BJ (cell line): ENCODE data around the gene PRKCA. TPM values are rescaled to one million over a fixed set of nuclear protein-coding genes. Genes with fewer than 3 reads are reported as not detected.
A peak's percentile ranks its signal among the peaks of the same experiment; 100 is the strongest.
"Not testable (repeated sequence)": the region's sequence is repeated elsewhere in the genome, so short reads cannot be mapped to it uniquely, and the experiment has no call there.

ENCODE experiments used
- CTCF ChIA-PET: fragments of 350-600 bp; formaldehyde crosslinking; extraction: SDS; loops from one replicate; lab custom pipeline; 2021; ENCODE audit warnings: antibody characterized with exemption, inconsistent platforms; lab: Yijun Ruan, JAX
- POLR2A ChIA-PET: fragments of 300-600 bp; sonication (Branson Sonifier 250); formaldehyde crosslinking; extraction: SDS; loops from one replicate; lab custom pipeline; 2021; ENCODE audit warnings: antibody characterized with exemption; lab: Charles Lee
- DNase-seq: peaks from one replicate; pipeline ENCODE4 v3.0.0-alpha.2; 2011; ENCODE audit warnings: low read depth
- H3K27me3 ChIP-seq: 2 replicates; pipeline ENCODE4 v1.6.0; 2011; ENCODE audit warnings: low read length; ENCODE audit not compliant: control insufficient read depth, insufficient read depth
- H3K36me3 ChIP-seq: 2 replicates; pipeline ENCODE4 v1.5.1; 2011; ENCODE audit warnings: low read length; ENCODE audit not compliant: control insufficient read depth, insufficient read depth
- H3K4me3 ChIP-seq: 2 replicates; pipeline ENCODE4 v1.5.1; 2011; ENCODE audit warnings: low read depth, mild to moderate bottlenecking, control low read depth, low read length
- polyA plus RNA-seq: library from polyadenylated mRNA; depleted of rRNA; stranded (reverse); fragments of >200 nt; gene quantifications from 2 replicates; pipeline ENCODE4 v1.2.3, GENCODE V29; 2011
- TF ChIP-seq, protein P1 (sequence below): IDR thresholded peaks from 2 replicates; pipeline ENCODE4 v1.5.1; 2011; ENCODE audit warnings: low read depth, mild to moderate bottlenecking, control low read depth, inconsistent platforms, low read length, moderate library complexity; ENCODE audit not compliant: insufficient read depth

The PRKCA gene
- polyA plus RNA-seq, 1 experiment, result 38.7 TPM

DNA sequence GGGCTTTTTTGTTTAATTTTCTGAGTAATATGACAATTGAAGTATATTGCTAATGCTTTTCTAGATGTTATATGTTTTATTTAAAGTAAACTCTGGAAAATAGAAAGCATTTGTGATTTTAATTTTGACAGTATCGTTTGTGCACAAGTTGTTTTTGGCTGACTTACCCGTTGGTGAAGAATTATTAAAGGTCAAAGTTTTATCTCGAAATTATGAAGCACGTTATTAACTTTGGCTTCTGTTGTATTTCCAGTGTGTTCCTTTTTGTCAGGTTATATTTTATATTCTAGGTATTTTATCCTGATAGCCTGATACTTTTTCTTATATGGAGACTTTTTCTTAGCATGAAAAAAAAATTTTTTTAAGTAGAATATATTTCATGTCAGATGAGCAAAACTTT lies 16.8 kb downstream of the PRKCA start:
- Histone ChIP-seq H3K4me3 (no peak overlapping the region), H3K27me3 (no peaks in the 10 kb centered on the region), H3K36me3 (no peaks in the 10 kb centered on the region)
- POLR2A ChIA-PET, result no interaction called here
- CTCF ChIA-PET, result no interaction called here
- DNase-seq, result no peak
- TF ChIP-seq, protein P1, sequence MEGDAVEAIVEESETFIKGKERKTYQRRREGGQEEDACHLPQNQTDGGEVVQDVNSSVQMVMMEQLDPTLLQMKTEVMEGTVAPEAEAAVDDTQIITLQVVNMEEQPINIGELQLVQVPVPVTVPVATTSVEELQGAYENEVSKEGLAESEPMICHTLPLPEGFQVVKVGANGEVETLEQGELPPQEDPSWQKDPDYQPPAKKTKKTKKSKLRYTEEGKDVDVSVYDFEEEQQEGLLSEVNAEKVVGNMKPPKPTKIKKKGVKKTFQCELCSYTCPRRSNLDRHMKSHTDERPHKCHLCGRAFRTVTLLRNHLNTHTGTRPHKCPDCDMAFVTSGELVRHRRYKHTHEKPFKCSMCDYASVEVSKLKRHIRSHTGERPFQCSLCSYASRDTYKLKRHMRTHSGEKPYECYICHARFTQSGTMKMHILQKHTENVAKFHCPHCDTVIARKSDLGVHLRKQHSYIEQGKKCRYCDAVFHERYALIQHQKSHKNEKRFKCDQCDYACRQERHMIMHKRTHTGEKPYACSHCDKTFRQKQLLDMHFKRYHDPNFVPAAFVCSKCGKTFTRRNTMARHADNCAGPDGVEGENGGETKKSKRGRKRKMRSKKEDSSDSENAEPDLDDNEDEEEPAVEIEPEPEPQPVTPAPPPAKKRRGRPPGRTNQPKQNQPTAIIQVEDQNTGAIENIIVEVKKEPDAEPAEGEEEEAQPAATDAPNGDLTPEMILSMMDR, result no peak

DNA sequence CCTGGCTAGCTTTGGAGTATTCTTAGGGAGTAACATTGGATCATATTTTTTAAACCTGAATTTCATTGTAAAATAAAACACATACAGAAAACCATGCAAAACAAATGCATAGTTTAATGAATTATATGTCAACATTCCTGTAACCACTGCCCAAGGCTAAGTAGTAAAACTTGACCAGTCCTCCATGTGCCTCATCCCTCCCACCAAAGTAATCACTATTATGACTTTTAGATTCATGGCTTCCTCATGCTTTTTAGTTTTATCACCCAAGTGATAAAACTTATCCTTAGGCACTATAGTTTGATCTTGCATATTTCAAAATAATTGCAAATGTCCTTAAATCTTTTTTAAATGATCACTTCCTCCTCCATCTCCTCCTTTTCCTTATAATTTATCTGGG lies 20.4 kb downstream of the PRKCA start:
- TF ChIP-seq, protein P1, result no peak
- CTCF ChIA-PET, result interaction anchor here (0.6 to 1.7 kb wide), 3 partner anchors 16 to 756 kb away, joined by 3 to 5 read pairs (median 3); no protein-coding TSS in a partner anchor

DNA sequence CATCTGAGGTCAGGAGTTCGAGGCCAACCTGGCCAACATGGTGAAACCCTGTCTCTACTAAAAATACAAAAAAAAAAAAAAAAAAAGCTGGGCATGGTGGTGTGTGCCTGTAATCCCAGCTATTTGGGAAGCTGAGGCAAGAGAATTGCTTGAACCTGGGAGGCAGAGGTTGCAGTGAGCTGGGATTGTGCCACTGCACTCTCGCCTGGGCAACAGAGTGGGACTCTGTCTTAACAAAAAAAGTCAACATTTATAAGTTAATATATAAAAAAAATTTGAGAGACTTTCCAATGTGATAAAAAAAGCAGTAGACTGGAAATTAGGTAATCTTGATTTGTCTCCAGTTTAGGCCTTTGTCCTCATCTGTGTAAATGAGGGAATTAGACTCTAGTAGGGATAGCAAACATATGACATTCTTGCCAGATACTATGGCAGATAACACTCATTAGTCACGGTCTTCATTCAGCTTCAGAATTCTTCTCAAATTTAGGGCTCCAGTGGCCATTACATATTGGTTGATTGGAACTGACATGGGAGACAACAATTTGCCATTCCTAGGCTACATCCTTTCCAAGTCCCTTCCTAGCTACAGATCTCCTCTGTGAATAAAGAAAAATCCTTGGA lies 22.1 kb downstream of the PRKCA start:
- H3K36me3 ChIP-seq, H3K27me3 ChIP-seq, DNase-seq, POLR2A ChIA-PET, H3K4me3 ChIP-seq: not testable (repeated sequence)
- CTCF ChIA-PET, result interaction anchor here (1.0 kb wide), 1 partner anchor 8 kb away, joined by 3 read pairs; no protein-coding TSS in a partner anchor

More for the DNA sequence above, 20.4 kb downstream of the PRKCA start:
- H3K36me3 ChIP-seq, result no peaks in the 10 kb centered on the region
- DNase-seq, result peak; percentile 37
- POLR2A ChIA-PET, result no interaction called here
- no peaks in the 10 kb centered on the region for H3K27me3 ChIP-seq
- no peak overlapping the region for H3K4me3 ChIP-seq

DNA sequence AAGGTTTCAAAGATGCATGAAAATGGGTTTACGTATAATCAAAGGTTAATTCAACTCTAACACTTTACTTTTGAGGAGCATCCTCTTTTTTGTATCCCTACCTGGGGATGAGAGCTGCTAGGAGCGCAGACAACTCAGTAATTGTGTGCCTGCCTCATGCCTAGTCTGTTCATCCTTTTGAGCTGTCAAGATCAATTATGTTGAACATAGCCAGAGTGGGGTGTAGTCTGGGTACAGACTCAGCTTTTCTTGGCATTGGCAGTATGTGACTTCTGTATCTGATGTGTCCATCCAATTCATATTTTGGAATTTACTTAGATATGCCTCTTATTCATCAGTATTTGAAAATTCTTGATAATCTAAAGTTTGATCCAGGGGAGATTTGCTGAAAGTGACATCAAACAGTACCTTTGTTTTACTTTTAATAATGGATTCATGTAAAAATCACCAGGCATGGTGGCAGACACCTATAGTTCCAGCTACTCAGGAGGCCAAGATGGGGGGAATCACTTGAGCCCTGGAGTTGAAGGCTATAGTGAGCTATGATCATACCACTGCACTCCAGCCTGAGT lies 24.1 kb downstream of the PRKCA start:
- H3K27me3 ChIP-seq, result no peaks in the 10 kb centered on the region
- POLR2A ChIA-PET, result interaction anchor here (0.6 kb wide), 1 partner anchor 9 kb away, joined by 4 read pairs; no protein-coding TSS in a partner anchor
- CTCF ChIA-PET, result interaction anchor here (1.2 kb wide), 1 partner anchor 33 kb away, joined by 3 read pairs; no protein-coding TSS in a partner anchor
- DNase-seq, result no peak
- no peak overlapping the region for H3K4me3 ChIP-seq
- TF ChIP-seq, protein P1, result no peak
- H3K36me3 ChIP-seq, result peaks cover 1% of the 10 kb centered on the region; the same call in 1 of the 2 replicates

DNA sequence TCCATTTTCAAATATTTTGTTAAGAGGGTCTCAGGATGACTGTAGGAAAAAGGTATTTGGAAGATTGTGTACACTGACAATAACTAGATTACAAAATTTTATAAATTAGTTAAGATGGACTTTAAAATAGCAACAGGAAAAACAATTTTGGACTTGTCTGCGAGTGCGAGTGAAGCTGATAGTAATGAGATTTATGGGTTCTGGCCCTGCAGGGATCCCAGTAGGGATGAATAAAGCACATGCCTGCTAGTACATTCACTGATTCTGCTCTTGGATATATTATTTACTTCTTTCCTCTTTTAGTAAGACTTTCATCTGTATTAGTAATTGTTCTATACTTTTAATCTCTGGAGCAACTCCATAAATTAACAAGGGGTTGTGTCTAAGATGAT lies 28.2 kb downstream of the PRKCA start:
- Histone ChIP-seq H3K27me3 (no peaks in the 10 kb centered on the region), H3K36me3 (peaks cover 1% of the 10 kb centered on the region; the same call in 1 of the 2 replicates), H3K4me3 (no peak overlapping the region)
- TF ChIP-seq, protein P1, result no peak
- ChIA-PET CTCF (interaction anchor here (1.1 to 2.0 kb wide), 3 partner anchors 11 to 18 kb away, joined by 3 to 5 read pairs (median 4); no protein-coding TSS in a partner anchor), POLR2A (no interaction called here)
- DNase-seq, result no peak
